HG03342 (cell line): ENCODE results near the gene BLOC1S3.

Source experiments
- ATAC-seq: cut with Tn5 transposase; IDR thresholded peaks from one replicate; pipeline ENCODE4 v1.9.1; 2021; ENCODE audit warnings: mild to moderate bottlenecking, moderate library complexity; ENCODE audit not compliant: unreplicated experiment

BLOC1S3 gene

DNA sequence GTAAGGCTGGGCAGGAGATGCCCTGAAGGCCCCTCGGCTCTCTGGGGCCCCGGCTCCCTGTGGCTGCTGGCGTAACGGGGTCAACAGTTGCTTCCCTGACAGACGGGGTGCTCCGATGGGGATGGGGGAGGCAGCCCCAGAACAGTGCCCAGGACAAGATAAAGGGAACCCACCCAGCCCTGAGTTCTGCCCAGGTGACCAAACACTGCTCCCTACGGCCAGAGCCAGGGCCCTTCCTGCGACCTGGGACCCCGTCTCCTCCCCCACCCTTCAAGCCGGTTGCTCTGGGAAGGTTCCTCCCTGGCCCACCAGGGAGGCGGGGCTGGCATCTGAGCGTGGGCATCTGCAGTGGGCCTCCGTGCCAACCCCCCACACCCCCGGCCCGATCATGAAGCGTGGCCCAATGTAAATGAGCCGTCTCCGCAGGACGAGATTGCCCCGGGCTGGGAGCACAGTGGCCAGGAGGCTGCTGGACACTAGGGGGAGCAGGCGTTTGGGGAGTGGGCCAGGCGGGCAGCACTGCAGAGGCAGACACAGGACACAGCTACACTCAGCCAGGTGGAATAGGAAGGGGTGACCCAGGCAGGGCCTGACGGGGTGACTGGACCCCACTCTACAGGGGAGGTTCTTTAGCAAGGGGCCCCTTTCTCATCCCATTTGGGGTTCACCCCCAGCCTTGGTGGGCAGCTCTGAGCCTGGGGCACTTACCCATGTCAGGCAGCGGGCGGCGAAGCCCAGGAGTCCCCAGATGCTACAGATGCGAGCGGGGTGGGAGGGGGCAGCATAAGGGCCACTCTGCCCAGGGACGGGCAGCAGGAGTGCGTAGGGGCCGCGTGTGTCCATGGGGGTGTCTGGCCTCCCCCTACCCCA is 16.6 kb upstream of the BLOC1S3 start:
- no peak for ATAC-seq

DNA sequence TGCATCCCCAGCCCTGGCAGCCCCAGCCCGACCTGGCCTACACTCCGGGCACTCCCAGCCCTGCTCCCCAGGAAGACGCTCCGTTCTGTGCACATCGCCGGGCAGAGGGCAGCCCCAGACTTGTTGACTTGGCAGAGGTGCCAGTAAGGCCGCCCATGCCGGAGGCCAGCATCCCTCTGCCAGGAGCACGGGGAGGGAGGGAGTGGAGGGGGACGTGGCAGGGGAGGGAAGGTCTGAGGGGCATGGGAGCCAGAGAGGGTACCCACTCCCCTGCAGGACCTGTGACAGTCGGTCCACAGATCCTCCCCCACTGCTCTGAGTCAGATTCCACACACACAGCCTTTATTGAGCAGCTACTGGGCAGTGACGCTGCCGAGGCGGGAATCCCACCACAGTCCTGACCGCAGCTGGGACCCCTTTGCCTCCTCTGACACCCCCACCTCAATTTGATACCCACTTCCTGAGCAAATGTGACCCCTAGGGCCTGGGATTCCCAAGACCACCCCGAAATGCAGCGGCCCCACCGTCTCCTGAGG is 15.9 kb upstream of the BLOC1S3 start:
- ATAC-seq, result no peak

DNA sequence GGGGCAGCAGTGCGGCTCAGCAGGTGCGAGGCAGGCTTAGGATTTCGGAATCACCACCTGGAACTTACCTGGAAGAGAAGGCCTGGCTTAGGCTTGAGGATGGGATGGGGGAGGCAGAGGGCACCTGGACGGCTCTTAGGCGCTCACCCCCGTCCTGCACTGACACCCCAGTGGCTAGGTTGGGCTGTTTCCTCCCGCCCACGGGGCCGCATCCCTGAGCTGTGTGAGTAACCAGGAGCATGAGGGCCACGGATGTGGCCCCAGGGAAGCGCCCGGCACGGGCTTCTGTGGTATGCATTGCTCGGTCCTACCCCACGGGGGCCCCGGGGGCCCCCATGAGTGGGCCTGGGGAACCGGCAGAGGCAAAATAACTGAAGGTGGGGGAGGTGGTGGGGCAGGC is 15.4 kb upstream of the BLOC1S3 start:
- no peak for ATAC-seq

DNA sequence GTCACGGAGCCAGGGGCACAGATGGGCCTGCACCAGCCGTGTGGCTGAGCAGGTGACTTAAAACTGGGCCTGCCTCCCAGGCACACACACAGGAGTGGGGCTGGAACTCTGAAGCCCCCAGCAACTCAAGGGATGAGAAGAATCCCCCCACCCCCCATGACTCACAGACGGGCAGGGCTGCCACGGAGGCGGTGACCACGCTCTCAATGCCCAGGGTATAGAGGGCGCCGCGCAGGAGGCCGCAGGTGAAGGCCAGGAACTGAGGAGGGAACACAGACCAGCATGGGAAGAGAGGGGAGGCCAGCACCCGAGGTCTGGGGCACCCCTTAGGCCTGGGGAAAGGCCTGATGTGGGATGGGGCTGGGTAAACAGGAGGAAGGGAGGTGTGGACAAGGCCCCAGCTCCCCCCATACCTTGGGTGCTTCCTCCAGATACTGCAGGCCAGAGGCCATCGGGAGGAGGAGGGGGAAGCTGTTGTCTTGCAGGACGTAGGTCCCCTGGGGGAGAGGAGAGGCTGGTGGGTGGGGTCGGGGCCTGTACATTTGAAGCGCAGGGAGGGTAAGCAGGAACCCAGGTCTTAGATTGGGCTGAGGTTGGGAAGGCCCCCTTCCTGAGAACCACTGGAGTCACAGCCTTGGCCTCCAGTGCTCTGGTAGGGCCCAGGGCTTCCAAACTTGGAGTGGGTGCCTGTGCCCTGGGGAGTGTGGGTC is 14.7 kb upstream of the BLOC1S3 start:
- ATAC-seq, result peak; percentile 4

DNA sequence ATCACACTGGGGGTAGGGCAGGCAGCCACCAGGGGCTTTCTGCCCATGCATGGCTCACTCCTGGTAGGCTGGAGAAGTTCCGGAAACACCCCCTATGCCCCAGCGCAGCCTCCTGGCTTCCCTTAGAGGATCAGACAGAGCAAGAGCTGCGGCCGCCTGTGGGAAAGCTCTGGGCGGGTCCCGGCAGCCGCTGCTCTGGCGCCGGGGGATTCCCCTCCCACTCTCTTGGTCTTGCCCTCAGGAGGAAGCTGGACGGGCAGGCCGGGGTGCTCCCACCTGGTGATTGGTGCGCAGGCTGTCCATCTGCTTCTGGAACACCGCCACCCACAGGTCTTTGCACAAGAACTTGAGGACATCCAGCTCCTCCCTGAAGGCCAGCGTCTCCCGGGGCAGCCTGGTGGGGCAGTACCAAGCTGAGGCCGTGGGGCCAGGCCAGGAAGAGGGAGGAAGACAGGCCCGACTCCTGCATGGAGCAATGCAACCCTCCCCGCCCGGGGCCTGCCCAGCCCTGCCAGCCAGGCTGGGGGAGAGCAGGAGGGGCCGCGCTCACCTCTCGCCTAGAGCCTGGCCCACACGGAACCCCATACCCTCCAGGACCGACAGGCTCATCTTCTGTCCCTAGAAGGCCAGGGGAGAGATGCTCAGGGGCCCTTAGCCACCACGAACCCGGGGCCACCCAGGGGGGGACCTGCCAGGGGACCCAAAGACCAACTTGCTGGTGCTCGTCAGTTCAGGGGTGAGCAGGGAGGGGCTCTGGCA is 13.8 kb upstream of the BLOC1S3 start:
- ATAC-seq, result peak; percentile 53

DNA sequence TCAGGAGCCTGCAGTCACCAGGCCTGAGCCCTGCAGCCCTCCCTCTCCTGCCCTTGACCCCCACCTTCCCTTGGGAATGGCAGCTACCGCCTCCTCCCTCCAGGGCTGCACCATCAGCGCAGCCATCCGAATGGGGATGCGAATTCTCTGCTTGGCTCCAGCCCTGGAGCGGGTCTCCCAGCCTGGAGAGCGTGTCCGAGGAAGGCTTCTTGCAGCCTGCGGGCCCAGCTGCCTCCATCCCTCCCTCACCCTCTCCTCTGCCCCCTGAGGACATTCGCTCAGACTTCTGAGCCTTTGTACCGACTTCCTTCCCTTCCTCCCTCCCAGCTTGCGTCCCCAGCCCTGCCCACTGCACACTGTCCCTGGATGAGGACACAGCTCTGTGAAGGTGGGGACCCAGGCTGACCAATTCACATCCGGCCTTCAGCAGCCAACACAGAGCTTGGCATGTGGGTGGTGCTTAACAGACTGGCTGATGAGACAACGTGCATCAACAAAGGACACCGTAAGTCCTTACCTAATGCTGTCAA is 11.8 kb upstream of the BLOC1S3 start:
- no peak for ATAC-seq

DNA sequence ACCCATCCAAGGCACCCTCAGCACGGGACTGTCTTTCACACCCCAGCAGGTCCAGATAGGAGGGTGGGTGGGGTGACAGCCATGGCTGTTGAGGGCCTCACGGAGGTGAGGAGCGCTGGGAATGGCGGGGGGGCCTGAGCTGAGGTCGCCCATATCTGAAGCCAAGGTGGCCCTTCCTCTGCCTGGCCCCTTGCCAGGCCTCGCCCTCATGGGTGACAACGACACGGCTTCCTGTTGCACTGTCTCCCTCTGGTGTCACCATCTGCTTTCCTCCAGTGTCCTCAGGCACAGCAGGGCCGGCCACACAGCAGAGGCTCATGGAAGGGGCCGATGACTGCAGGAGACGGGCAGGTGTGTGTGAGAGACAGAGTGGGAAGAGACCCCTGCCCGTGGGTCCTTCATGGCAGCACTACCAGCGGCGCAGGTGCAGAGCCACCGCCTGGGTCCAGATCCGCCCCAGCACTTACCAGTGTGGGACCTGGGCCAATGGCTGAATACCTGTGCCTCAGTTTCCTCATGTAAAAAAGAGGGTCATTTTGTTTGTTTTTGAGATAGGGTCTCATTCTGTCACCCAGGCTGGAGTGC is 9.7 kb upstream of the BLOC1S3 start:
- no peak for ATAC-seq

DNA sequence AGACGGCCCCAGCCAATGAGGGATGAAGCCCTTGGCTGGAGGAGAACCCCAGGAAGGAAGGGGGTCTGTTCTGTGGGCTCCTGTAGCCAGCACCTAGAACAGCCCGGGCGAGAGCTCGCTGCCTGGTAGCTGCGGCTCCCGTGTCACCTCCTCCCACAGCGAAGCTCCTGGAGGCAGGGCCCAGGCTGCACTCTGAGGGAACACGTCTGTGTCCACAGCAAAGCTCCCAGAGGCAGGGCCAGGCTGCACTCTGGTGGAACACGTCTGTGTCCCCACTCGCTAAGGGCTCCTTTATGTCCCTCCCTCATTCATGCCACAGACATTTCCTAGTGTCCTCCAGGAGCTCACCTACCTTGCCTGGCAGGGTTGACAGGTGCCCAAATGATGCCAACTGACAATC is 9.0 kb upstream of the BLOC1S3 start:
- no peak for ATAC-seq

DNA sequence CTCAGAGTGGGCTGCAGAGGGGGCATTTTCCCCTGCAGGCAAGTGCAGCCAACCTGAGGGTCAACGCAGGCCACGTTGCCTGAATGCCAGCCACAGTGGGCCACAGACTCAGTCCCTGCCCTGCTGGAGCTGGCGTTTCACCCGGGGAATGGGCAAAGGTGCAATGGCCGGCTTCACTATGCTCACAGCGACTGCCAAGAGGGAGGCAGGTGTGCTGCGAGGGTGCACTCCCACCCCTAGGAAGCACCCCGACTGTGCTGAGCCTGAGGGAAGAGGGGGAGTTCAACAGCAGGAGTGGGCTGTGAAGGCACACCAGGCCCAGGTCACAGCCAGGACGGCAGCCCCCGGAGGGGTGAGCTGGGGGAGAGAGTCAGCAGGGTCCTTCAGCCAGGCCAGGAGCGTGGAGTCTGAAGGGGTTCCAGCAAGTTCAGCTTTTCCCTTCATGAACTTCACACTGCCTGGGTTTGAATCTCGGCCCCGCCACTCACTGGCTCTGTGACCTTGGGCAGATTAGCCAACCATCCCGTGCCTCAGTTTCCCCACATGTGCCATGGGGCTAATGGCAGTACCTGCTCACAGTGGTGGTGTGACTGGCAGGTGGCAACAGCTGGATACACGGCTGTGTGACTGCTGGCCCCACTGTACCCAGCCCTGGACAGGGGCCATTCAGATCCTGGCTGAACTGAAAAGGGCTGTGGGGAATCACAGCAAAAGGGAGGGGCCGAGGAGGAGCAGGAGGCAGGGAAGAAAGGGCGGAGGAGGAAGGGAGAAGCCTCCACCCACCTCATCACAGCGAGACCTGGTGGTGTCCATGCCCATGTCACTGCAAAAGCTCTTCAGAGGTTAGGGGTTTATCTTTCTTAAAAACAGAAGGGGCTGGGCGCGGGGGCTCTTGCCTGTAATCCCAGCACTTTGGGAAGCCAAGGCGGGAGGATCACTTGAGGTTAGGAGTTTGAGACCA is 8.2 kb upstream of the BLOC1S3 start:
- no peak for ATAC-seq

DNA sequence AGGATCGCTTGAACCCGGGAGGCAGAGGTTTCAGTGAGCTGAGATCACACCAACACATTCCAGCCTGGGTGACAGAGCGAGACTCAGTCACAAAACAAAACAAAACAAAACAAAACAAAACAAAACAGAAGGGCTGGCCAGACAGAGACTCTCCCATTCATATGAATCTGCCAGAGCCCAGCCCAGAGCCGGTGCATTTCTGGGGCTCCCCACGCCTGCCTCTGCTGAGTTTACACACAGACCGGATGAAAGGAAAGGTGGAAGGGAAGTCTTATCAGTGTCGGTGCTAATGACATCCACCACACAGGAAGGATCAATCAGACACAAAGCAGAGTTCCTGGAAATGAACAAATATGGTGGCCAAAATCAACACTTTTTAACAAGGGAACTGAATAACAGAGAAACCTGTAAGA is 7.4 kb upstream of the BLOC1S3 start:
- no peak for ATAC-seq

DNA sequence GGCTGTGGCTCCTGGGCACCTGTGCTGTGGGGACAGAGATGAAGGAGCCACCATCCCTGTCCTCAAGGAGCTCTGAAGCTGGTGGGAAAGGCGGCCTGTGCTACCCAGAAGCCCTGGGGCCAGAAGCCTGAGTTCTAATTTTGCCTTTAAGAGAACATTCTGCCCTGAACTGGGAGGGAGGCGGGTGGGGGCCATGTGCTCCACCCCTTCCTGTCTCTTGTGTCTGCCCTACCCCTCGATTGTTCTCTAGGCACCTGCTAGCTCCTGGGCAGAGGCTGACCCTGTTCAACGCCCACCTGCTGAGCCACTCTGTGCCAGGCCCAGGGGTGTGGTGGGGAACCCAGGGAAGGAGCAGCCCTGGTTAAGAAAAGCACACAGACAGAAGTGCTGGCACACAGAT is 6.4 kb upstream of the BLOC1S3 start:
- no peak for ATAC-seq

DNA sequence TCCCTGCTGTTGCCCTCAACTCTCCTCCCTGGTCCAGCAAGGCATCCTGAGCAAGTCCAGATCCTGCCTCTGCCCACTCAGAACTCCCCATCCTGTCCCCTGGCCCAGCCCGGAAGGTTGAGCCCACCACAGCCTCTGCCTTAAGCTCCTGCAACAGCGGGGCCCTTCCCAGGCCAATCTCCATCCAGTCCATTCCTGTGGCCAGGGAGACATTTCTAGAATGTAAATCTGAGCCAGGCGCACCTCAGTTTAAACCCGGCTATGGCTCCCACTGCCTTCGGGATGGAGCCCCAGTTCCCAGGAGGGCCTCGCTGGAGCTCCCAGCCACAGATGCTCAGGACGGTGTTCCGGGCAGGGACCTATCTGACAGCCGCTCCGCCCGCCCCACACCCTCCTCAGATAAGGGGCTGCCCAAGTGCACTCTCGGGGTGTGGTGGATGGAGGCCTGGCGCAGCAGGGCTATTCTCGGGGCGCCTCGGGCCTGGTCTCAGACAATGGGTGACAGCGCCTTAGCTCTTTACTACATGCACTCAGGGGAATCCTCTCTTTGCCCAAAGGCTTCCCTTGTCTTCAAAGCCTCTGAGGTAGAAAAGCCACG is 5.9 kb upstream of the BLOC1S3 start:
- no peak for ATAC-seq

DNA sequence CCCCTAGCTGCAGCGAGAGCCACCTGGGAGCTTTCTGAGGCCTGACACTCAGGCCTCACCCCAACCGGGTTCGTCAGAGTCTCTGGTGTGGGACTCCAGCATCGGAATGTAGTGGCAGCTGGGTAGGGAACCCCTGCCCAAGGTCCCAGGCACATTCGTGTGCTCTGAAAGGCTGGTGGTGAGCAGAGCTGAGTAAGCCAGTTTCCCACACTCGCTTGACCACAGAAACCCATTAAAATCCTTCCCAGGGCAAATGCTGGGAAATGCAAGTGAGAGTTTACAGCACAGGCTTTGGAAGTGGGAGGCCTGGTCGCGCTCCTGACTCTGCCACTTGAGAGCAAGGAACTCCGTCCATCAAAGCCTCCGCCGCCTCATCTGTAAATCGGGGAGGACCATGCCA is 4.8 kb upstream of the BLOC1S3 start:
- no peak for ATAC-seq

DNA sequence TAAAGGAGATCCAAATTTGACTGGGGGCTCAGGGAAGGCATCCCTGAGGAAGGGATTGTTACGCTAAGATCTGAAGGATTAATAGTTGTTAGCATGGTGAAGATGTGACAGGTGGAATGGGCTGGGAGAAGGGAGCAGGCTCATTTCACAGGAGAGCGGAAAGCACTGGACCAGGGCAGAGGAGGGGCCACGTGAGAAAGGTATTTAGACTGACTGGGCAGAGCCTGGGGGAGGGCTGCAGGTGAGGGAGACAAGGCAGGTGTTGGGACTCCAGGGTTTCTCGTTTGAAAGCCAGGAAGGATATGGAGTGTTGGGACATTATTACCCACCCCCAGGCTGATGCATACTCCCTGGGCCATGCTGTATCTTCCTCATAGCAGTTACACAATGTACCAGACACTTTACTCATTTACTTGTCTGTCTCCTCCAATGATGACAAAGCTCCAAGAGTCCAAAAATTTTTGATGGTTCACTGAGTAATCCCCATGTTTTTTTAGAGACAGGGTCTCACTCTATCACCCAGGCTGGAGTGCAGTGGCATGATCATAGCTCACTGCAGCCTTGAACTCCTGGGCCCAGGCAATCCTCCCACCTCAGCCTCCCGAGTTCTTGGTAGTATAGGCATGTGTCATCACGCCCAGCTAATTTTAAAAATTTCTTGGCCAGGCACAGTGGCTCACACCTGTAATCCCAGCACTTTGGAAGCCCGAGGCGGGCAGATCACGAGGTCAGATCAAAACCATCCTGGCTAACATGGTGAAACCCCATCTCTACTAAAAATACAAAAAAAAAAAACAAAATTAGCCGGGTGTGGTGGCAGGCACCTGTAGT is 2.9 kb upstream of the BLOC1S3 start:
- no peak for ATAC-seq

DNA sequence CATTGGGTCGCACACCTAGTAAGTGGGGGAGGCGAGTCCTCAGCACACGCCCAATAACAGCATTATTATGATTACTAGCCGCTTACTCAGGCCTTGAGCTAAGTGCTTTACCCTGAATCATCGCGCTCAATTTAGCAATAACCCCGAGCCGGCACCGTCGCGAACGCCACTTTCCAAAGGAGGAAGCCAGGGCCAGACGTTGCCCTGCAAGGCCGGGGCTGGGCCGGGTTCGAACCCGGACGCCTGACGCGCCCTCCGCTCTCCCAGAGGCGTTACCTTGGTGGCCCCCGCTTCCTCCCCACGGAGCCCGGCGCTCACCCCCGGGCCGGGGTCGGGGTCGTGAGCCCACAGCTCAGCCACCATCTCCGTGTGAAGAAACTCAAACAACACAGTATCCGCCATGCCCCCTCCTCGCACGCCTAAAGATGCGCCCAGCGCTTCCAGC is 745 bp upstream of the BLOC1S3 start, which contains the start of gene TRAPPC6A:
TSS of gene TRAPPC6A (minus strand) at position 421 of the 445 bp plus-strand sequence. CDS start at position 402, 19 bp downstream.
- peak; percentile 7 for ATAC-seq

DNA sequence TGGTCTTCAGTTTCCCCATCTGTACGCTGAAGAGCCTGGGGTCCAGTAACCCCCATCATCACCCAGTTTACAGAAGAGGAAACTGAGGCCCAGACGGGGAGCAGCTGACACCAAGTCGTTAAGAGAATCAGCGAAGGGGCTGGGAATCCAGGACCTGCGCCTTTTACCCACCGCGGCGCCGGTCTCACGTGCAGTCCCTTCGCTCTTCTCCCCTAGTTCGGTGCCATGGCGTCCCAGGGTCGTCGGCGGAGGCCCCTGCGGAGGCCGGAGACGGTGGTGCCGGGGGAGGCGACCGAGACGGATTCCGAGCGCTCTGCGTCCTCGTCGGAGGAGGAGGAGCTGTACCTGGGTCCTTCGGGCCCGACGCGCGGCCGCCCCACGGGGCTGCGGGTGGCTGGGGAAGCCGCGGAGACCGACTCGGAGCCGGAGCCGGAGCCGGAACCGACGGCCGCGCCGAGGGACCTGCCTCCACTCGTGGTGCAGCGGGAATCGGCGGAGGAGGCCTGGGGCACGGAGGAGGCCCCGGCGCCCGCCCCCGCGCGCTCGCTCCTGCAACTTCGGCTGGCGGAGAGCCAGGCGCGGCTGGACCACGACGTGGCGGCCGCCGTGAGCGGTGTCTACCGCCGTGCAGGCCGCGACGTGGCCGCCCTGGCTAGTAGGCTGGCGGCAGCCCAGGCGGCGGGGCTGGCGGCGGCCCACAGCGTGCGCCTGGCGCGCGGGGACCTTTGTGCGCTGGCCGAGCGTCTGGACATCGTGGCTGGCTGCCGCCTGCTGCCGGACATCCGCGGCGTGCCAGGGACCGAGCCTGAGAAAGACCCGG is 698 bp downstream of the BLOC1S3 start:
- ATAC-seq, result no peak

DNA sequence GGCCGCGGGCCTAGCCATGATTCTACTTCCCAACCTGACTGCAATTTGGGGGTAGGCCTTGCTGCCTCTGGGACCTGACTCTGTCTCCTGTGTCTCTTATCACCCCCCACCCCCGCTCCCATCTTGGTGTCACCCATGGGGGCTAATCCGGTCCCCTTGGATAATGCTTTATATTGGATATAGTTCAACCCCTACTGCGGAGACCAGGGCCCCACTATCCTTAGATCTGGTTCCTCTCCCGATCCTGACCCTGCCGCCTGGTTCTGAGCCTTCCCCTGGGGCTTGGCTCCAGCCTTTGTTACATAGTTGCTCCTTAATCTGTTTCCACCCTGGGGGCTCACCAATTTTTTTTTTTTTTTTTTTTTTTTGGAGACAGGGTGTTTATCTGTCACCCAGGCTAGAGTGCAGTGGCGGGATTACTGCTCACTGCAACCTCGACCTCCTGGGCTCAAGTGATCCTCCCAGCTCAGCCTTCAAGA is 1.3 kb downstream of the BLOC1S3 start:
- no peak for ATAC-seq
